H1 (cell line): ENCODE data around the gene MUC2. TPM values are rescaled to one million over a fixed set of nuclear protein-coding genes. Genes with fewer than 3 reads are reported as not detected.
A peak's percentile ranks its signal among the peaks of the same experiment; 100 is the strongest.

Experiments used
- CTCF ChIA-PET: fragments of 300-600 bp; sonication (Branson Sonifier 250); formaldehyde crosslinking; loops from one replicate; lab custom pipeline; 2021; ENCODE audit not compliant: partially characterized antibody; lab: Charles Lee
- POLR2A ChIA-PET: fragments of 300-600 bp; sonication (Branson Sonifier 250); formaldehyde crosslinking; loops from one replicate; lab custom pipeline; 2021; ENCODE audit warnings: inconsistent platforms; ENCODE audit not compliant: partially characterized antibody; lab: Charles Lee
- DNase-seq, 2 experiments: peaks; one replicate each; pipeline versions ENCODE4 v3.0.0 to v3.0.0-alpha.2; 2010 to 2022; ENCODE audit warnings: low spot score in 2 of 2, low read depth in 1 of 2, mixed read lengths in 1 of 2
- FAIRE-seq: peaks from 2 replicates; lab custom pipeline; 2011; peaks lifted over from hg19 to GRCh38; lab: Jason Lieb, UNC
- H2AFZ ChIP-seq: 2 replicates; pipeline ENCODE4 v1.8.1; 2012; ENCODE audit warnings: low read length, inconsistent platforms
- H2AK5ac ChIP-seq: 2 replicates; pipeline ENCODE4 v1.6.1; 2013; ENCODE audit warnings: low read depth, low read length
- H2BK120ac ChIP-seq: replicated peaks from 2 replicates; pipeline ENCODE3; 2013; ENCODE audit warnings: low read depth, low read length, inconsistent platforms
- H2BK12ac ChIP-seq: 2 replicates; pipeline ENCODE4 v1.6.1; 2013; ENCODE audit warnings: low read depth, low read length
- H2BK15ac ChIP-seq: 2 replicates; pipeline ENCODE4 v1.6.1; 2013; ENCODE audit warnings: low read length
- H2BK20ac ChIP-seq: 2 replicates; pipeline ENCODE4 v1.6.1; 2013; ENCODE audit warnings: low read length
- H2BK5ac ChIP-seq: 2 replicates; pipeline ENCODE4 v1.6.1; 2013; ENCODE audit warnings: low read depth, low read length
- H3K14ac ChIP-seq: 2 replicates; pipeline ENCODE4 v1.6.1; 2013; ENCODE audit warnings: inconsistent platforms; ENCODE audit not compliant: insufficient read length
- H3K18ac ChIP-seq: 2 replicates; pipeline ENCODE4 v1.6.1; 2013; ENCODE audit warnings: low read length; ENCODE audit errors: extremely low read depth
- H3K23ac ChIP-seq: 2 replicates; pipeline ENCODE4 v1.6.1; 2013; ENCODE audit warnings: inconsistent platforms; ENCODE audit not compliant: insufficient read length
- H3K23me2 ChIP-seq: 2 replicates; pipeline ENCODE4 v1.6.1; 2013; ENCODE audit warnings: low read depth, low read length
- H3K27ac ChIP-seq: 2 replicates; pipeline ENCODE4 v1.6.1; 2011; ENCODE audit warnings: low read depth, low read length, inconsistent platforms
- H3K27me3 ChIP-seq, 4 experiments: replicated peaks in 1 of 4; 1 replicate in 1 of 4; 2 replicates in 3 of 4; pipeline versions ENCODE4 v1.6.1 to v1.8.1; 2011 to 2013; ENCODE audit warnings: low read length in 3 of 4, mild to moderate bottlenecking in 3 of 4, inconsistent platforms in 2 of 4, mixed read lengths in 2 of 4, moderate library complexity in 1 of 4; ENCODE audit not compliant: control insufficient read depth in 3 of 4, insufficient read depth in 3 of 4; ENCODE audit errors: extremely low read depth in 1 of 4
- H3K36me3 ChIP-seq, 4 experiments: 2 replicates each; pipeline versions ENCODE4 v1.6.1 to v1.8.1; 2011 to 2013; ENCODE audit warnings: mild to moderate bottlenecking in 4 of 4, low read length in 3 of 4, moderate library complexity in 2 of 4, control low read depth in 1 of 4, inconsistent platforms in 1 of 4; ENCODE audit not compliant: insufficient read depth in 4 of 4, control insufficient read depth in 2 of 4
- H3K4ac ChIP-seq: replicated peaks from 2 replicates; pipeline ENCODE3; 2013; ENCODE audit warnings: low read length, low read depth, mixed read lengths, inconsistent platforms; ENCODE audit not compliant: insufficient read length
- H3K4me1 ChIP-seq, 4 experiments: replicated peaks in 1 of 4; 1 replicate in 1 of 4; 2 replicates in 3 of 4; pipeline versions ENCODE4 v1.6.1 to v1.8.1; 2011 to 2013; ENCODE audit warnings: low read length in 3 of 4, inconsistent platforms in 2 of 4, mixed read lengths in 1 of 4; ENCODE audit not compliant: insufficient read depth in 4 of 4, control insufficient read depth in 3 of 4
- H3K4me2 ChIP-seq, 2 experiments: 2 replicates each; pipeline versions ENCODE4 v1.6.1 to v1.8.1; 2011 to 2013; ENCODE audit warnings: low read depth in 2 of 2, low read length in 2 of 2, control low read depth in 1 of 2, inconsistent platforms in 1 of 2, mild to moderate bottlenecking in 1 of 2; ENCODE audit not compliant: insufficient read depth in 1 of 2
- H3K4me3 ChIP-seq, 4 experiments: fragments of 200-600, 300-600 bp in 1 of 4; sonication (generic), shearing (Covaris generic), sonication (Bioruptor Twin) in 1 of 4; 2 replicates each; pipeline versions ENCODE4 v1.5.1 to v1.8.1; 2011 to 2016; ENCODE audit warnings: low read length in 4 of 4, low read depth in 3 of 4, control low read depth in 2 of 4, inconsistent platforms in 2 of 4, mild to moderate bottlenecking in 2 of 4, mixed read lengths in 1 of 4, moderate library complexity in 1 of 4; ENCODE audit not compliant: insufficient read depth in 2 of 4; ENCODE audit errors: extremely low read depth in 1 of 4
- H3K56ac ChIP-seq: replicated peaks from 2 replicates; pipeline ENCODE3; 2013; ENCODE audit warnings: low read depth, mild to moderate bottlenecking, mixed read lengths, low read length, inconsistent platforms; ENCODE audit not compliant: insufficient read length
- H3K79me1 ChIP-seq: 2 replicates; pipeline ENCODE4 v1.6.1; 2013; ENCODE audit warnings: low read depth, low read length, control low read depth
- H3K79me2 ChIP-seq, 2 experiments: 2 replicates each; pipeline versions ENCODE4 v1.6.1 to v1.8.1; 2012 to 2013; ENCODE audit warnings: low read length in 2 of 2, mild to moderate bottlenecking in 2 of 2, inconsistent platforms in 1 of 2; ENCODE audit not compliant: insufficient read depth in 2 of 2, control insufficient read depth in 1 of 2
- H3K9ac ChIP-seq, 4 experiments: replicated peaks in 1 of 4; 1 replicate in 1 of 4; 2 replicates in 3 of 4; pipeline versions ENCODE4 v1.6.1 to v1.8.1; 2011 to 2013; ENCODE audit warnings: low read depth in 3 of 4, low read length in 3 of 4, control low read depth in 2 of 4, mild to moderate bottlenecking in 2 of 4, moderate library complexity in 2 of 4, inconsistent platforms in 1 of 4; ENCODE audit errors: extremely low read depth in 1 of 4
- H3K9me3 ChIP-seq, 2 experiments: 2 replicates each; pipeline versions ENCODE4 v1.6.1 to v1.8.1; 2012 to 2013; ENCODE audit warnings: mild to moderate bottlenecking in 2 of 2, moderate library complexity in 2 of 2, control low read depth in 1 of 2, inconsistent platforms in 1 of 2, low read depth in 1 of 2, low read length in 1 of 2, mixed read lengths in 1 of 2; ENCODE audit not compliant: insufficient read depth in 2 of 2
- H4K20me1 ChIP-seq, 2 experiments: replicated peaks in 1 of 2; 2 replicates each; pipeline versions ENCODE3 to v1.8.1; 2011 to 2013; ENCODE audit warnings: inconsistent platforms in 2 of 2, low read length in 2 of 2, mild to moderate bottlenecking in 1 of 2; ENCODE audit not compliant: insufficient read depth in 2 of 2, control insufficient read depth in 1 of 2
- H4K5ac ChIP-seq: 2 replicates; pipeline ENCODE4 v1.6.1; 2013; ENCODE audit warnings: low read length, low read depth, mixed read lengths, inconsistent platforms; ENCODE audit not compliant: insufficient read length
- H4K8ac ChIP-seq: 2 replicates; pipeline ENCODE4 v1.8.0; 2013; ENCODE audit warnings: mild to moderate bottlenecking, moderate library complexity, low read length, inconsistent platforms; ENCODE audit not compliant: insufficient read depth; ENCODE audit errors: extremely low read depth
- H4K91ac ChIP-seq: replicated peaks from 2 replicates; pipeline ENCODE3; 2013; ENCODE audit warnings: low read length, mixed read lengths, inconsistent platforms; ENCODE audit not compliant: insufficient read length
- CBX8 ChIP-seq: fragments of 300-800, 300-1000 bp; sonication (generic); IDR thresholded peaks from 2 replicates; pipeline ENCODE4 v1.7.1; 2016; ENCODE audit warnings: low read depth, low read length, borderline replicate concordance
- CHD1 ChIP-seq: IDR thresholded peaks from 2 replicates; pipeline ENCODE4 v1.6.1; 2012; ENCODE audit warnings: low read depth, low read length, improper control_type of control experiment
- EP300 ChIP-seq, 2 experiments: IDR thresholded peaks; 1 replicate in 1 of 2; 2 replicates in 1 of 2; pipeline ENCODE4 v1.6.1; 2011 to 2012; ENCODE audit warnings: low read depth in 2 of 2, low read length in 2 of 2, mild to moderate bottlenecking in 2 of 2, borderline replicate concordance in 1 of 2, inconsistent platforms in 1 of 2, moderate library complexity in 1 of 2
- FOSL1 ChIP-seq: IDR thresholded peaks from 2 replicates; pipeline ENCODE4 v1.6.1; 2011; ENCODE audit warnings: mild to moderate bottlenecking, low read depth, low read length, moderate library complexity; ENCODE audit not compliant: insufficient read depth
- HDAC6 ChIP-seq: IDR thresholded peaks from one replicate; pipeline ENCODE4 v1.7.1; 2012; ENCODE audit warnings: low read depth, mild to moderate bottlenecking, inconsistent platforms, low read length, moderate library complexity
- JUND ChIP-seq: IDR thresholded peaks from 2 replicates; pipeline ENCODE4 v1.6.1; 2011; ENCODE audit warnings: mild to moderate bottlenecking, improper control_type of control experiment, low read length
- MAFK ChIP-seq: IDR thresholded peaks from 2 replicates; pipeline ENCODE4 v1.6.1; 2012; ENCODE audit warnings: low read depth, mild to moderate bottlenecking, improper control_type of control experiment, low read length
- NANOG ChIP-seq: IDR thresholded peaks from 2 replicates; pipeline ENCODE4 v1.6.1; 2011; ENCODE audit warnings: low read length, low read depth, mild to moderate bottlenecking, inconsistent platforms; ENCODE audit not compliant: insufficient read depth, poor library complexity, severe bottlenecking
- RXRA ChIP-seq: IDR thresholded peaks from 2 replicates; pipeline ENCODE4 v1.6.1; 2011; ENCODE audit warnings: low read depth, mild to moderate bottlenecking, low read length, moderate library complexity; ENCODE audit not compliant: insufficient read depth
- SAP30 ChIP-seq: fragments of 300-600 bp; sonication (generic); IDR thresholded peaks from 2 replicates; pipeline ENCODE4 v1.7.1; 2012; ENCODE audit warnings: low read length, moderate library complexity, mild to moderate bottlenecking, inconsistent platforms; ENCODE audit not compliant: insufficient read depth, insufficient replicate concordance
- TAF1 ChIP-seq: IDR thresholded peaks from 2 replicates; pipeline ENCODE4 v1.6.1; 2011; ENCODE audit warnings: mild to moderate bottlenecking, low read depth, low read length
- WGBS, 2 experiments: shearing (Covaris generic) in 1 of 2; methylation state at CpG; one replicate each; pipeline versions ENCODE4 v1.1.6 to v1.1.7; 2013 to 2015; ENCODE audit warnings: low lambda C conversion rate in 2 of 2, mixed read lengths in 2 of 2, inconsistent platforms in 1 of 2, low coverage in 1 of 2, missing lambda C conversion rate in 1 of 2; ENCODE audit not compliant: insufficient replicate concordance in 2 of 2, insufficient coverage in 1 of 2, insufficient read length in 1 of 2; ENCODE audit errors: extremely low coverage in 1 of 2, missing lambda C conversion rate in 1 of 2; 5-methylcytosine and 5-hydroxymethylcytosine counted together
- polyA plus RNA-seq, 7 experiments: library from polyadenylated mRNA; depleted of rRNA in 3 of 7; stranded (reverse) in 5 of 7; unstranded in 2 of 7; fragments of >200 nt in 5 of 7; fragments of 200-250 nt in 2 of 7; gene quantifications; 1 replicate in 5 of 7; 2 replicates in 1 of 7; 4 replicates in 1 of 7; pipeline versions ENCODE4 v1.2.1 to v1.2.3, GENCODE V29; 2011 to 2013; ENCODE audit warnings: missing spikeins in 2 of 7, mixed read lengths in 2 of 7
- total RNA-seq: library from RNA; stranded (reverse); fragmentation: NEBNext Ultra II Directional; extraction: Animal tissue kit (Norgen Biotek cat#: 25700); gene quantifications from 2 replicates; pipeline ENCODE4 v1.2.1, GENCODE V29; 2021

Gene MUC2
- total and polyA plus RNA-seq, 2 of the 8 experiments (the other 6 are each of a cell fraction or from before 2014, with no cell fraction given): not detected

DNA sequence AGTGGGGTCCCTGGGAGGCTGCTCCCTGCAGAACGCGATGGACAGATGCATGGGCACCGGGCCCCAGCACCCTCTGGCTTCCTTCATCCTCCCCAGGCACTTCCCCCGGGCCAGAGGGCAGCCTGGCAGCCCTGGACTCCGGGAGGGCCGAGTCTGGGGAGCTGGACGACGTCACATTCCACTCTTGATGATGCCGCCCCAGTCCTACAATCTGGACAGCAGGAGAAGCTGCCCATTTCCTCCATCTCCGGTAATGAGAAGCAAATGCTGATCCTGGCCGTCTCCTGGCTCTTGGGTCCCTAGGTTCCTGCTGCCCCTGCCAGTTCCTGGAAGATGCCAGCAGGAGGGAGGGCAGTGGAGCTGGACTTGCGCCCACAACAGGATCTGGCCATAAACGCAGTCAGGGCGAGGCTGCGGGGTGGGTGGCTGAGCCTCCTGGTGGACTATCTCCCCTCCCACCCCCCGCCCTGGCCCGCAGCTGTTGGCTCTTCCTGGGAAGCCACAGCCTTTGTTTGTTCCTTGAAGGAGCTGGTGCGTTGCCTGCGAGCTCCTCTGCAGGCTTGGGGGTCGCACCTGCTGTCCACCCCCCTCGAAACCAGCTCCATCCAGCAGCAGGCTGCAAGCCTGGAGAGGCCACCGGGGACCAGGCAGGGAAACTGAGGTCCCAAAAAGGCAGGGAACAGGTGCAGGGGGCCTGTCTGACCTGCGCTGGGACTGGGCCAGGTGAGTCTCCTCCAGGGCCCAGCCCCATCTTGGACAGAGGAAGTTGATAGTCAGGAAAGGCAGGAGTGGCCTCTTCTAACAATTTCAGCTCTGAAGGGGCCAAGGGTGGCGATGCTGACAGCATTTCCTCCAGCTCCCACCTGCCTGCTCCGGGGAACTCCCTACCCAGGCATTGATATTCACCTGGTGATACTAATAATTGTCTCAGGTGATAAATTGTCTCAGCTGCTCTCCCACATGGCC, 20.2 kb upstream of the MUC2 start:
- Histone ChIP-seq H2BK20ac (no peak overlapping the region), H3K36me3 (no peaks in the 10 kb centered on the region), H3K14ac (no peak overlapping the region), H3K23ac (no peak overlapping the region), H3K79me1 (no peaks in the 10 kb centered on the region), H3K4me2 (no peak overlapping the region), H3K23me2 (no peaks in the 10 kb centered on the region), H2BK15ac (no peak overlapping the region), H3K27me3 (no peaks in the 10 kb centered on the region), H2BK12ac (no peak overlapping the region), H4K5ac (no peak overlapping the region), H3K4ac (peak overlapping the region; percentile 51), H4K8ac (peak overlapping the region; percentile 23; the same call in 1 of the 2 replicates), H2AK5ac (no peak overlapping the region), H4K20me1 (peaks cover 0 to 3% of the 10 kb centered on the region in 2 experiments), H3K9me3 (no peaks in the 10 kb centered on the region), H3K18ac (no peak overlapping the region), H3K4me3 (no peak overlapping the region), H2BK5ac (no peak overlapping the region), H3K56ac (no peak overlapping the region), H2AFZ (no peak overlapping the region), H3K9ac (no peak overlapping the region), H3K79me2 (no peaks in the 10 kb centered on the region), H2BK120ac (no peak overlapping the region), H4K91ac (no peak overlapping the region), H3K27ac (no peak overlapping the region), H3K4me1 (no peaks in the 10 kb centered on the region)
- FAIRE-seq (no peak), DNase-seq (no peak)
- POLR2A ChIA-PET: interaction anchor here (1.2 kb wide), 1 partner anchor 297 kb away, joined by 4 read pairs; no protein-coding TSS in a partner anchor
- CTCF ChIA-PET: interaction anchor here (0.5 to 1.7 kb wide), 8 partner anchors 13 to 214 kb away, joined by 3 to 5 read pairs (median 3); no protein-coding TSS in a partner anchor
- WGBS, 2 experiments: 81% methylated on average over 23 of the region's 25 CpGs; no CpG with 5 or more reads in 1 of the 2 experiments
- TF ChIP-seq NANOG: no peak
- no peak for TF ChIP-seq SAP30
- TF ChIP-seq JUND: no peak
- TF ChIP-seq TAF1: no peak
- TF ChIP-seq MAFK: no peak
- no peak for TF ChIP-seq FOSL1
- TF ChIP-seq CBX8: no peak
- no peak for TF ChIP-seq HDAC6
- TF ChIP-seq RXRA: no peak
- no peak for TF ChIP-seq EP300 (IDR thresholded peaks at IDR 0.05; ENCODE audit: borderline replicate concordance in 1 of 2, low read depth in 2 of 2, low read length in 2 of 2)
- no peak for TF ChIP-seq CHD1
